Esophagus squamous epithelium (tissue), 5 donors: Measurements from ENCODE around the gene TMEM182. TPM values are rescaled to one million over a fixed set of nuclear protein-coding genes. Genes with fewer than 3 reads are reported as not detected.

ENCODE experiments used
- DNase-seq: peaks from one replicate; lab custom pipeline; 2025; lab: John Stamatoyannopoulos, UW
- H3K27ac ChIP-seq, 4 donors: fragments of 200-600 bp; sonication (generic); one replicate each; pipeline ENCODE4 v1.5.1; 2016 to 2019; ENCODE audit warnings: mild to moderate bottlenecking in 1 of 4
- H3K27me3 ChIP-seq, 4 donors: fragments of 200-600 bp; sonication (generic); 1 replicate in 3 of 4; 2 replicates in 1 of 4; pipeline versions ENCODE4 v1.5.1 to v1.6.0; 2017 to 2021; ENCODE audit warnings: antibody characterized with exemption in 1 of 4
- H3K36me3 ChIP-seq, 3 donors: fragments of 200-600 bp; sonication (generic); one replicate each; pipeline ENCODE4 v1.5.1; 2016 to 2019
- H3K4me1 ChIP-seq, 3 donors: fragments of 200-600 bp; sonication (generic); one replicate each; pipeline ENCODE4 v1.5.1; 2017 to 2019
- H3K4me3 ChIP-seq, 4 donors: fragments of 200-600 bp; sonication (generic); 1 replicate in 3 of 4; 2 replicates in 1 of 4; pipeline ENCODE4 v1.5.1; 2016 to 2019; ENCODE audit warnings: mild to moderate bottlenecking in 2 of 4, moderate library complexity in 1 of 4
- H3K9me3 ChIP-seq, 3 donors: fragments of 200-600 bp; sonication (generic); one replicate each; pipeline ENCODE4 v1.5.1; 2016 to 2019
- CTCF ChIP-seq, 6 experiments: fragments of 450-650 bp in 4 of 6; fragments of 200-600 bp in 2 of 6; sonication (generic) in 2 of 6; IDR thresholded peaks; one replicate each; pipeline ENCODE4 v1.5.1; 2016 to 2019; ENCODE audit warnings: antibody characterized with exemption in 6 of 6, mild to moderate bottlenecking in 4 of 6, moderate library complexity in 4 of 6
- POLR2A ChIP-seq, 4 donors: fragments of 450-650 bp; IDR thresholded peaks; one replicate each; pipeline ENCODE4 v1.6.1; 2017; ENCODE audit warnings: antibody characterized with exemption in 4 of 4, mild to moderate bottlenecking in 4 of 4, moderate library complexity in 3 of 4
- WGBS, 2 donors: methylation state at CpG; one replicate each; pipeline ENCODE4 v1.1.5; 2018; 5-methylcytosine and 5-hydroxymethylcytosine counted together
- intact Hi-C: fragments of 100-400 bp; cut with DNase I; formaldehyde crosslinking; loops from one replicate; pipeline ENCODE4 v1.15.0; 2022
- total RNA-seq, 4 donors: library from RNA; depleted of rRNA; stranded (reverse); fragments of >200 nt; gene quantifications; one replicate each; pipeline ENCODE4 v1.1.0, GENCODE V29; 2016
- donor health status: DM: yes; HTN: yes; CAD: no.

The TMEM182 gene
- total RNA-seq, 4 donors from 2014 or later: 0.45 to 3.0 (median 1.6) TPM

GRCh38 chr2:102765061-102765460 lies 3.2 kb downstream of the TMEM182 start:
- no peak for DNase-seq
- TF ChIP-seq CTCF (IDR thresholded peaks at IDR 0.05): no peak
- TF ChIP-seq POLR2A (IDR thresholded peaks at IDR 0.05): no peak
- no peaks in the 10 kb centered on the region for H3K36me3 ChIP-seq
- intact Hi-C loops: no loop called here
- H3K4me1 ChIP-seq: no peaks in the 10 kb centered on the region
- H3K4me3 ChIP-seq: no peak overlapping the region
- 88 to 89% methylated on average over 1 of the region's 1 CpG for WGBS, 2 donors
- H3K27ac ChIP-seq: no peak overlapping the region
- H3K9me3 ChIP-seq: no peaks in the 10 kb centered on the region
- H3K27me3 ChIP-seq: no peaks in the 10 kb centered on the region

- intact Hi-C loops: no loop called here
- H3K4me1 ChIP-seq: no peaks in the 10 kb centered on the region
- DNase-seq: no peak
- H3K27me3 ChIP-seq: no peaks in the 10 kb centered on the region
- 97 to 100% methylated on average over 3 of the region's 3 CpGs for WGBS, 2 donors
- H3K9me3 ChIP-seq: no peaks in the 10 kb centered on the region
- H3K4me3 ChIP-seq: no peak overlapping the region
- no peak for TF ChIP-seq POLR2A (IDR thresholded peaks at IDR 0.05)
- TF ChIP-seq CTCF (IDR thresholded peaks at IDR 0.05): no peak
- H3K36me3 ChIP-seq: no peaks in the 10 kb centered on the region
- H3K27ac ChIP-seq: no peak overlapping the region
Observed at GRCh38 chr2:102768253-102768652, 6.4 kb downstream of the TMEM182 start.

- Histone ChIP-seq H3K27ac (no peak overlapping the region), H3K9me3 (no peaks in the 10 kb centered on the region), H3K27me3 (no peaks in the 10 kb centered on the region), H3K4me3 (no peak overlapping the region), H3K4me1 (no peaks in the 10 kb centered on the region), H3K36me3 (no peaks in the 10 kb centered on the region)
- intact Hi-C loops: no loop called here
- TF ChIP-seq CTCF (IDR thresholded peaks at IDR 0.05) (no peak), POLR2A (IDR thresholded peaks at IDR 0.05) (no peak)
- no peak for DNase-seq
Observed at GRCh38 chr2:102768892-102769291, 7.1 kb downstream of the TMEM182 start.

- no peaks in the 10 kb centered on the region for H3K27me3 ChIP-seq
- WGBS, 2 donors: 81 to 90% methylated on average over 3 of the region's 3 CpGs
Observed at GRCh38 chr2:102770506-102770905, 8.7 kb downstream of the TMEM182 start.

GRCh38 chr2:102771114-102771513 lies 9.3 kb downstream of the TMEM182 start:
- TF ChIP-seq CTCF (IDR thresholded peaks at IDR 0.05) (no peak), POLR2A (IDR thresholded peaks at IDR 0.05) (no peak)
- no peak for DNase-seq
- no peaks in the 10 kb centered on the region for H3K9me3 ChIP-seq
- 46 to 83% methylated on average over 2 to 3 of the region's 3 CpGs for WGBS, 2 donors
- H3K27me3 ChIP-seq: no peaks in the 10 kb centered on the region
- H3K4me3 ChIP-seq: no peak overlapping the region
- intact Hi-C loops: no loop called here
- no peaks in the 10 kb centered on the region for H3K36me3 ChIP-seq
- no peaks in the 10 kb centered on the region for H3K4me1 ChIP-seq
- H3K27ac ChIP-seq: no peak overlapping the region

More at GRCh38 chr2:102770506-102770905, 8.7 kb downstream of the TMEM182 start:
- Histone ChIP-seq H3K27ac (no peak overlapping the region), H3K36me3 (no peaks in the 10 kb centered on the region), H3K4me1 (no peaks in the 10 kb centered on the region), H3K4me3 (no peak overlapping the region), H3K9me3 (no peaks in the 10 kb centered on the region)
- intact Hi-C loops: no loop called here
- no peak for TF ChIP-seq CTCF (IDR thresholded peaks at IDR 0.05)
- TF ChIP-seq POLR2A (IDR thresholded peaks at IDR 0.05): no peak
- DNase-seq: no peak
